Measurements from ENCODE around the gene ARFIP1.

Gene ARFIP1

DNA sequence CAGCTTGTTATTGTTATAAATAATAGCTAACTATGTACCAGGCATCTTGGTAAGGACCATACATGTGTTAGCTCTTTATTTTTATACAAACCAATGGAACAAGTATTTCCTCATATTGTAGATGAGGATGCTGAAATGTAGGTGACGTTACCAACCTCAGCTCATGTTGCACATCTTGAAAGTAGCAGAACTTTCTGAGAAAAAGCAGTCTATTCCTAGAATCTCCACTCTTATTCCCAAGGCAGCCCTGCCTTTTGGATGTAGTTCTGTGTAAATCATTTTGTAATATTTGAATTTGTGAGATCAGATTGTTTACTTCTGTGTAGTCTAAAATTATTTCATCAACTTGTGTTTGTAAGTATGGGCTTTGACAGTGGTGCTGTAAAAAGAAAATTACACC lies 161.7 kb downstream of the ARFIP1 start:
- ChIA-PET POLR2A (interaction anchor here (0.5 to 0.7 kb wide), 2 partner anchors 9 to 38 kb away, joined by 3 to 4 read pairs; no protein-coding TSS in a partner anchor), CTCF (interaction anchor here (0.7 to 2.0 kb wide), 3 partner anchors 89 to 187 kb away, joined by 3 to 6 read pairs (median 4); no protein-coding TSS in a partner anchor)
- Histone ChIP-seq H3K36me3 (ENCODE audit: control insufficient read depth in 2 of 2, insufficient read depth in 1 of 2, low read length in 2 of 2) (no peaks in the 10 kb centered on the region), H3K4me1 (ENCODE audit: control insufficient read depth, insufficient read depth, low read length) (no peaks in the 10 kb centered on the region), H3K9me3 (ENCODE audit: control insufficient read depth, insufficient read depth, low read depth, low read length) (no peaks in the 10 kb centered on the region), H3K4me3 (ENCODE audit: low read depth, low read length) (no peak overlapping the region), H3K27ac (ENCODE audit: extremely low read depth, low read depth, low read length) (no peak overlapping the region)
- TF ChIP-seq ZNF791 (tag by site-specific recombination; IDR thresholded peaks at IDR 0.05), result no peak
- TF ChIP-seq ZNF266 (tag by site-specific recombination; IDR thresholded peaks at IDR 0.05; ENCODE audit: low read depth), result no peak
- TF ChIP-seq ZNF114 (tag by site-specific recombination; IDR thresholded peaks at IDR 0.05), result no peak
- TF ChIP-seq ZNF555 (tag by site-specific recombination; conservative IDR thresholded peaks at IDR 0.05), result no peak
- no peak for TF ChIP-seq ZBTB48 (tag by site-specific recombination; IDR thresholded peaks at IDR 0.05)
- no peak for TF ChIP-seq HOXC10 (CRISPR knock-in tag; IDR thresholded peaks at IDR 0.05)
- no peak for TF ChIP-seq ZFP69B (tag by site-specific recombination; IDR thresholded peaks at IDR 0.05)
- TF ChIP-seq, protein P1, sequence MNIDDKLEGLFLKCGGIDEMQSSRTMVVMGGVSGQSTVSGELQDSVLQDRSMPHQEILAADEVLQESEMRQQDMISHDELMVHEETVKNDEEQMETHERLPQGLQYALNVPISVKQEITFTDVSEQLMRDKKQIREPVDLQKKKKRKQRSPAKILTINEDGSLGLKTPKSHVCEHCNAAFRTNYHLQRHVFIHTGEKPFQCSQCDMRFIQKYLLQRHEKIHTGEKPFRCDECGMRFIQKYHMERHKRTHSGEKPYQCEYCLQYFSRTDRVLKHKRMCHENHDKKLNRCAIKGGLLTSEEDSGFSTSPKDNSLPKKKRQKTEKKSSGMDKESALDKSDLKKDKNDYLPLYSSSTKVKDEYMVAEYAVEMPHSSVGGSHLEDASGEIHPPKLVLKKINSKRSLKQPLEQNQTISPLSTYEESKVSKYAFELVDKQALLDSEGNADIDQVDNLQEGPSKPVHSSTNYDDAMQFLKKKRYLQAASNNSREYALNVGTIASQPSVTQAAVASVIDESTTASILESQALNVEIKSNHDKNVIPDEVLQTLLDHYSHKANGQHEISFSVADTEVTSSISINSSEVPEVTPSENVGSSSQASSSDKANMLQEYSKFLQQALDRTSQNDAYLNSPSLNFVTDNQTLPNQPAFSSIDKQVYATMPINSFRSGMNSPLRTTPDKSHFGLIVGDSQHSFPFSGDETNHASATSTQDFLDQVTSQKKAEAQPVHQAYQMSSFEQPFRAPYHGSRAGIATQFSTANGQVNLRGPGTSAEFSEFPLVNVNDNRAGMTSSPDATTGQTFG (tag by site-specific recombination; IDR thresholded peaks at IDR 0.05; ENCODE audit: borderline replicate concordance), result no peak
- no peak for TF ChIP-seq ZBTB20 (tag by site-specific recombination; IDR thresholded peaks at IDR 0.05)
- no peak for TF ChIP-seq MEIS1 (CRISPR knock-in tag; IDR thresholded peaks at IDR 0.05; ENCODE audit: borderline replicate concordance)
- no peak for TF ChIP-seq ZNF548 (tag by site-specific recombination; IDR thresholded peaks at IDR 0.05)
- TF ChIP-seq, protein P2, sequence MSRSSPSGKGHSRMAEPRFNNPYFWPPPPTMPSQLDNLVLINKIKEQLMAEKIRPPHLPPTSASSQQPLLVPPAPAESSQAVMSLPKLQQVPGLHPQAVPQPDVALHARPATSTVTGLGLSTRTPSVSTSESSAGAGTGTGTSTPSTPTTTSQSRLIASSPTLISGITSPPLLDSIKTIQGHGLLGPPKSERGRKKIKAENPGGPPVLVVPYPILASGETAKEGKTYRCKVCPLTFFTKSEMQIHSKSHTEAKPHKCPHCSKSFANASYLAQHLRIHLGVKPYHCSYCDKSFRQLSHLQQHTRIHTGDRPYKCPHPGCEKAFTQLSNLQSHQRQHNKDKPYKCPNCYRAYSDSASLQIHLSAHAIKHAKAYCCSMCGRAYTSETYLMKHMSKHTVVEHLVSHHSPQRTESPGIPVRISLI (tag by site-specific recombination; IDR thresholded peaks at IDR 0.05), result no peak
- TF ChIP-seq ZBTB8A (tag by site-specific recombination; IDR thresholded peaks at IDR 0.05), result no peak
- TF ChIP-seq ZNF664 (tag by site-specific recombination; IDR thresholded peaks at IDR 0.05), result no peak
- no peak for TF ChIP-seq ZNF747 (tag by site-specific recombination; IDR thresholded peaks at IDR 0.05)
- TF ChIP-seq, protein P3, sequence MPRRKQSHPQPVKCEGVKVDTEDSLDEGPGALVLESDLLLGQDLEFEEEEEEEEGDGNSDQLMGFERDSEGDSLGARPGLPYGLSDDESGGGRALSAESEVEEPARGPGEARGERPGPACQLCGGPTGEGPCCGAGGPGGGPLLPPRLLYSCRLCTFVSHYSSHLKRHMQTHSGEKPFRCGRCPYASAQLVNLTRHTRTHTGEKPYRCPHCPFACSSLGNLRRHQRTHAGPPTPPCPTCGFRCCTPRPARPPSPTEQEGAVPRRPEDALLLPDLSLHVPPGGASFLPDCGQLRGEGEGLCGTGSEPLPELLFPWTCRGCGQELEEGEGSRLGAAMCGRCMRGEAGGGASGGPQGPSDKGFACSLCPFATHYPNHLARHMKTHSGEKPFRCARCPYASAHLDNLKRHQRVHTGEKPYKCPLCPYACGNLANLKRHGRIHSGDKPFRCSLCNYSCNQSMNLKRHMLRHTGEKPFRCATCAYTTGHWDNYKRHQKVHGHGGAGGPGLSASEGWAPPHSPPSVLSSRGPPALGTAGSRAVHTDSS (tag by site-specific recombination; IDR thresholded peaks at IDR 0.05), result no peak
- TF ChIP-seq, protein P4, sequence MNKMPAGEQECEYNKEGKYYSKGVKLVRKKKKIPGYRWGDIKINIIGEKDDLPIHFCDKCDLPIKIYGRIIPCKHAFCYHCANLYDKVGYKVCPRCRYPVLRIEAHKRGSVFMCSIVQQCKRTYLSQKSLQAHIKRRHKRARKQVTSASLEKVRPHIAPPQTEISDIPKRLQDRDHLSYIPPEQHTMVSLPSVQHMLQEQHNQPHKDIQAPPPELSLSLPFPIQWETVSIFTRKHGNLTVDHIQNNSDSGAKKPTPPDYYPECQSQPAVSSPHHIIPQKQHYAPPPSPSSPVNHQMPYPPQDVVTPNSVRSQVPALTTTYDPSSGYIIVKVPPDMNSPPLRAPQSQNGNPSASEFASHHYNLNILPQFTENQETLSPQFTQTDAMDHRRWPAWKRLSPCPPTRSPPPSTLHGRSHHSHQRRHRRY (tag by site-specific recombination; IDR thresholded peaks at IDR 0.05), result no peak
- TF ChIP-seq ZNF521 (tag by site-specific recombination; IDR thresholded peaks at IDR 0.05), result no peak
- TF ChIP-seq SALL2 (tag by site-specific recombination; IDR thresholded peaks at IDR 0.05; ENCODE audit: borderline replicate concordance), result no peak

DNA sequence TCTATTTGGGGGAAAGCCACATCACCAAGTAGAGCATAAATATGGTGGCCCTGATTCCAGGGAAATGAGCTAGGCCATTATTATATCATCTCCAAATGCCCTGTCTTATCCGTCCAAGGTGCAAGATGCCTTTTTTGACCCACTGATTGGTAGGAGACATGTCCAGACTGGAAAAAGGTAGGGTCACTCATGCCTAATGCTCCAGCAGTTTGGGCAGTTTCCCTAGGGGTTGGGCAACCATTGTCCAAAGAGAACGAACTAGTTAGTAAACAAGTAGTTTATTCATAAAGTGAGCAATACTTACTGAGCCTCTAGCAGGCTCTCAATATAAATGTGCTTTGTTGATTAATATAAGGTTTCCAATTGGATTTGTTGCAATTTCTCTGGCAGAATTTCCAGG lies 162.6 kb downstream of the ARFIP1 start:
- H3K4me1 ChIP-seq (ENCODE audit: control insufficient read depth, insufficient read depth, low read length), result no peaks in the 10 kb centered on the region
- TF ChIP-seq ZNF777 (tag by site-specific recombination; IDR thresholded peaks at IDR 0.05; ENCODE audit: borderline replicate concordance) (no peak), KLF8 (tag by site-specific recombination; IDR thresholded peaks at IDR 0.05) (no peak), ZNF561 (tag by site-specific recombination; IDR thresholded peaks at IDR 0.05; ENCODE audit: borderline replicate concordance) (no peak), ZNF48 (tag by site-specific recombination; IDR thresholded peaks at IDR 0.05) (no peak), ZSCAN30 (tag by site-specific recombination; IDR thresholded peaks at IDR 0.05) (no peak), TRIM28 (IDR thresholded peaks at IDR 0.05; ENCODE audit: borderline replicate concordance, low read length) (no peak)
- TF ChIP-seq, protein P5, sequence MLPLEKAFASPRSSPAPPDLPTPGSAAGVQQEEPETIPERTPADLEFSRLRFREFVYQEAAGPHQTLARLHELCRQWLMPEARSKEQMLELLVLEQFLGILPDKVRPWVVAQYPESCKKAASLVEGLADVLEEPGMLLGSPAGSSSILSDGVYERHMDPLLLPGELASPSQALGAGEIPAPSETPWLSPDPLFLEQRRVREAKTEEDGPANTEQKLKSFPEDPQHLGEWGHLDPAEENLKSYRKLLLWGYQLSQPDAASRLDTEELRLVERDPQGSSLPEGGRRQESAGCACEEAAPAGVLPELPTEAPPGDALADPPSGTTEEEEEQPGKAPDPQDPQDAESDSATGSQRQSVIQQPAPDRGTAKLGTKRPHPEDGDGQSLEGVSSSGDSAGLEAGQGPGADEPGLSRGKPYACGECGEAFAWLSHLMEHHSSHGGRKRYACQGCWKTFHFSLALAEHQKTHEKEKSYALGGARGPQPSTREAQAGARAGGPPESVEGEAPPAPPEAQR (tag by site-specific recombination; IDR thresholded peaks at IDR 0.05), result no peak
- no peaks in the 10 kb centered on the region for H3K9me3 ChIP-seq (ENCODE audit: control insufficient read depth, insufficient read depth, low read depth, low read length)
- H3K36me3 ChIP-seq (ENCODE audit: control insufficient read depth in 2 of 2, insufficient read depth in 1 of 2, low read length in 2 of 2), result no peaks in the 10 kb centered on the region
- ChIA-PET CTCF (no interaction called here), POLR2A (no interaction called here)
- no peak overlapping the region for H3K4me3 ChIP-seq (ENCODE audit: low read depth, low read length)
- no peak overlapping the region for H3K27ac ChIP-seq (ENCODE audit: extremely low read depth, low read depth, low read length)
